K562 (cell line): Measurements from ENCODE around the gene FADS1. TPM values are rescaled to one million over a fixed set of nuclear protein-coding genes. Genes with fewer than 3 reads are reported as not detected.
A peak's percentile ranks its signal among the peaks of the same experiment; 100 is the strongest.

Source experiments
- ATF7 ChIP-seq: fragments of 450-650 bp; IDR thresholded peaks from 2 replicates; pipeline ENCODE4 v1.7.1; 2014; ENCODE audit warnings: mild to moderate bottlenecking, moderate library complexity
- BACH1 ChIP-seq: fragments of 200-800 bp; sonication (Bioruptor generic); IDR thresholded peaks from 2 replicates; pipeline ENCODE4 v1.6.1; 2016; ENCODE audit warnings: missing genetic modification characterization, missing compliant biosample characterization
- CBX2 ChIP-seq: fragments of 200-600 bp; sonication (generic); IDR thresholded peaks from one replicate; pipeline ENCODE4 v1.6.1; 2012; ENCODE audit warnings: mild to moderate bottlenecking, low read length, inconsistent platforms; ENCODE audit not compliant: insufficient read depth, poor library complexity, severe bottlenecking
- DACH1 ChIP-seq: fragments of 450-650 bp; IDR thresholded peaks from 2 replicates; pipeline ENCODE4 v1.6.1; 2018; ENCODE audit not compliant: partially characterized antibody
- MEF2A ChIP-seq: IDR thresholded peaks from 2 replicates; pipeline ENCODE4 v1.6.1; 2011; ENCODE audit warnings: low read depth, mild to moderate bottlenecking, low read length, moderate library complexity; ENCODE audit not compliant: control insufficient read depth
- PML ChIP-seq: IDR thresholded peaks from 2 replicates; pipeline ENCODE4 v1.6.1; 2012; ENCODE audit warnings: low read length, inconsistent platforms
- ZBTB8A ChIP-seq: fragments of 450-650 bp; IDR thresholded peaks from 2 replicates; pipeline ENCODE4 v1.6.1; 2018; ENCODE audit warnings: mild to moderate bottlenecking, moderate library complexity; ENCODE audit not compliant: partially characterized antibody
- ZFX ChIP-seq: sonication (generic); formaldehyde crosslinking; IDR thresholded peaks from 2 replicates; pipeline ENCODE4 v1.8.0; 2022; ENCODE audit warnings: mild to moderate bottlenecking, missing genetic modification reagents, moderate library complexity
- ZKSCAN8 ChIP-seq: fragments of 200-800 bp; sonication (Bioruptor generic); IDR thresholded peaks from 2 replicates; pipeline ENCODE4 v1.6.1; 2016; ENCODE audit warnings: missing genetic modification characterization, missing compliant biosample characterization
- ZNF134 ChIP-seq: fragments of 250-450 bp; sonication (Bioruptor Pico); conservative IDR thresholded peaks from 2 replicates; pipeline ENCODE4 v1.4.0; 2020
- ZNF75A ChIP-seq: fragments of 450-650 bp; formaldehyde crosslinking; IDR thresholded peaks from 2 replicates; pipeline ENCODE4 v1.4.0; 2020; ENCODE audit warnings: mild to moderate bottlenecking
- polyA plus RNA-seq, 8 experiments: library from polyadenylated mRNA; depleted of rRNA in 4 of 8; stranded (reverse) in 5 of 8; unstranded in 3 of 8; fragments of >200 nt; fragmentation: Nextera tagmentation in 2 of 8; fragmentation: Illumina TruSeq in 1 of 8; extraction: Ambion mirVana in 2 of 8; extraction: Trizol in 1 of 8; gene quantifications; 2 replicates each; pipeline versions ENCODE4 v1.2.1 to v1.2.3, GENCODE V29; 2011 to 2014; ENCODE audit warnings: inconsistent platforms in 1 of 8, missing spikeins in 1 of 8
- total RNA-seq, 7 experiments: library from RNA; depleted of rRNA in 6 of 7; stranded (reverse); fragments of >200 nt in 6 of 7; fragmentation: Illumina TruSeq in 2 of 7; extraction: Trizol in 2 of 7; gene quantifications; 2 replicates each; pipeline versions ENCODE4 v1.2.1 to v1.2.3, GENCODE V29; 2011 to 2021; ENCODE audit warnings: low replicate concordance in 1 of 7
- TF ChIP-seq, protein P1 (sequence below): fragments of 450-650 bp; formaldehyde crosslinking; IDR thresholded peaks from 2 replicates; pipeline ENCODE4 v1.4.0; 2020; ENCODE audit warnings: mild to moderate bottlenecking, moderate library complexity
- TF ChIP-seq, protein P2 (sequence below): sonication (generic); formaldehyde crosslinking; IDR thresholded peaks from 2 replicates; pipeline ENCODE4 v1.8.1; 2023; ENCODE audit warnings: mild to moderate bottlenecking, missing genetic modification reagents
- TF ChIP-seq, protein P3 (sequence below): fragments of 250-450 bp; sonication (Bioruptor Pico); IDR thresholded peaks from 2 replicates; pipeline ENCODE4 v1.4.0; 2020
- TF ChIP-seq, protein P4 (sequence below), 2 experiments: fragments of 450-650 bp in 1 of 2; sonication (generic) in 1 of 2; formaldehyde crosslinking in 1 of 2; IDR thresholded peaks in 1 of 2; conservative IDR thresholded peaks in 1 of 2; 2 replicates each; pipeline versions ENCODE4 v1.6.1 to v1.8.1; 2016 to 2023; ENCODE audit warnings: mild to moderate bottlenecking in 2 of 2, moderate library complexity in 2 of 2, inconsistent platforms in 1 of 2, missing genetic modification reagents in 1 of 2

FADS1 gene
- total and polyA plus RNA-seq, 9 of the 15 experiments (the other 6 are each of a cell fraction or from before 2014, with no cell fraction given) = 110 to 864 (median 364) TPM

DNA sequence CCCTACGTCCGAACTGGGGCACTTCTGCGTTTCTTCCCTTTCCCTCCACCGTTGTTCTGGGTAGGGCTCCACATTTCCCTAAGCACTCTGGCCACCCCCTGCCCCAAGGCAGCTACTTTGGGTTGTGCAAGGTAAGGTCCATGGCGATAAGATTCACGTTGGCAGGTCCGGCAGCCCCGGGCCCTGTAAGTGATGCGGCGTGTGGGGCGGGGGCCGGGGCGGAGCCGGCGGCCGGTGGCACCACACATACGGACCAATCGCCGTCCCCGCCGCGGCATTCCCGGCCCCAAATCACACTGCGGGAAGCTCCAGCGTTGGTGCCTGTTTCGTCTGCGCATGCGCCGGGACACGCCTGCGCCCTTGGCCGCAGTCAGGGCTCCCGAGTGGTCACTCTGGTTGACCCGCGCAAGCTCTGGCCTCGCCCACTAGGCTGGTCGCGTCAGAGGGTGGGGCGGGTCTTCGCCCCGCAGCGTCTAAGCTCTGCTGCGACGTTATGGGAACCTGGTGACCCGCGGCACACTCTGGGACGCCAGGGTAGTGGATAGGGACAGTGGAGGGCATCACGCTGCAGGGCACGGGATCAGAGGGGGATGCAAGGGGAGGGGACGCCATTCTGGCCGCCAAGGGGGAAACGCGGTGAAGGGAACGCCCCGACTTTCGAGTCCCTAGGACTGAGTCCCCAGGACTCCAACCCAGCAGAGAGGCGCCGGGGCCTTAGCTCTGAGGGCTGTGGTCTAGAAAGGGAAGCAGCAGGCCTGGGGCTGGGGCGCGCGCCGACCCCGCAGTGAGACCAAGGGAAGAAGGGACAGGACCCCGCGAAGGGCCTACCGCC lies 1.6 kb downstream of the FADS1 start (continued):
- TF ChIP-seq, protein P1, sequence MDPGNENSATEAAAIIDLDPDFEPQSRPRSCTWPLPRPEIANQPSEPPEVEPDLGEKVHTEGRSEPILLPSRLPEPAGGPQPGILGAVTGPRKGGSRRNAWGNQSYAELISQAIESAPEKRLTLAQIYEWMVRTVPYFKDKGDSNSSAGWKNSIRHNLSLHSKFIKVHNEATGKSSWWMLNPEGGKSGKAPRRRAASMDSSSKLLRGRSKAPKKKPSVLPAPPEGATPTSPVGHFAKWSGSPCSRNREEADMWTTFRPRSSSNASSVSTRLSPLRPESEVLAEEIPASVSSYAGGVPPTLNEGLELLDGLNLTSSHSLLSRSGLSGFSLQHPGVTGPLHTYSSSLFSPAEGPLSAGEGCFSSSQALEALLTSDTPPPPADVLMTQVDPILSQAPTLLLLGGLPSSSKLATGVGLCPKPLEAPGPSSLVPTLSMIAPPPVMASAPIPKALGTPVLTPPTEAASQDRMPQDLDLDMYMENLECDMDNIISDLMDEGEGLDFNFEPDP (CRISPR knock-in tag) = peak; percentile 32; the same call in 1 of the 2 replicates
- TF ChIP-seq CBX2 (no peak), ZNF134 (CRISPR knock-in tag) (peak; percentile 56; the same call in 1 of the 2 replicates), ZBTB8A (no peak), DACH1 (no peak), MEF2A (no peak), ZFX (0 out of 2 replicates have a peak, but pooled peaks have one; percentile 87), ZKSCAN8 (no peak; the same call in 1 of the 2 replicates), BACH1 (tag) (no peak), ATF7 (peak; percentile 85), ZNF75A (CRISPR knock-in tag) (0 out of 2 replicates have a peak, but pooled peaks have one; percentile 37), PML (peak; percentile 80)
- TF ChIP-seq, protein P2, sequence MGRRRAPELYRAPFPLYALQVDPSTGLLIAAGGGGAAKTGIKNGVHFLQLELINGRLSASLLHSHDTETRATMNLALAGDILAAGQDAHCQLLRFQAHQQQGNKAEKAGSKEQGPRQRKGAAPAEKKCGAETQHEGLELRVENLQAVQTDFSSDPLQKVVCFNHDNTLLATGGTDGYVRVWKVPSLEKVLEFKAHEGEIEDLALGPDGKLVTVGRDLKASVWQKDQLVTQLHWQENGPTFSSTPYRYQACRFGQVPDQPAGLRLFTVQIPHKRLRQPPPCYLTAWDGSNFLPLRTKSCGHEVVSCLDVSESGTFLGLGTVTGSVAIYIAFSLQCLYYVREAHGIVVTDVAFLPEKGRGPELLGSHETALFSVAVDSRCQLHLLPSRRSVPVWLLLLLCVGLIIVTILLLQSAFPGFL (CRISPR knock-in tag) = no peak
- TF ChIP-seq, protein P3, sequence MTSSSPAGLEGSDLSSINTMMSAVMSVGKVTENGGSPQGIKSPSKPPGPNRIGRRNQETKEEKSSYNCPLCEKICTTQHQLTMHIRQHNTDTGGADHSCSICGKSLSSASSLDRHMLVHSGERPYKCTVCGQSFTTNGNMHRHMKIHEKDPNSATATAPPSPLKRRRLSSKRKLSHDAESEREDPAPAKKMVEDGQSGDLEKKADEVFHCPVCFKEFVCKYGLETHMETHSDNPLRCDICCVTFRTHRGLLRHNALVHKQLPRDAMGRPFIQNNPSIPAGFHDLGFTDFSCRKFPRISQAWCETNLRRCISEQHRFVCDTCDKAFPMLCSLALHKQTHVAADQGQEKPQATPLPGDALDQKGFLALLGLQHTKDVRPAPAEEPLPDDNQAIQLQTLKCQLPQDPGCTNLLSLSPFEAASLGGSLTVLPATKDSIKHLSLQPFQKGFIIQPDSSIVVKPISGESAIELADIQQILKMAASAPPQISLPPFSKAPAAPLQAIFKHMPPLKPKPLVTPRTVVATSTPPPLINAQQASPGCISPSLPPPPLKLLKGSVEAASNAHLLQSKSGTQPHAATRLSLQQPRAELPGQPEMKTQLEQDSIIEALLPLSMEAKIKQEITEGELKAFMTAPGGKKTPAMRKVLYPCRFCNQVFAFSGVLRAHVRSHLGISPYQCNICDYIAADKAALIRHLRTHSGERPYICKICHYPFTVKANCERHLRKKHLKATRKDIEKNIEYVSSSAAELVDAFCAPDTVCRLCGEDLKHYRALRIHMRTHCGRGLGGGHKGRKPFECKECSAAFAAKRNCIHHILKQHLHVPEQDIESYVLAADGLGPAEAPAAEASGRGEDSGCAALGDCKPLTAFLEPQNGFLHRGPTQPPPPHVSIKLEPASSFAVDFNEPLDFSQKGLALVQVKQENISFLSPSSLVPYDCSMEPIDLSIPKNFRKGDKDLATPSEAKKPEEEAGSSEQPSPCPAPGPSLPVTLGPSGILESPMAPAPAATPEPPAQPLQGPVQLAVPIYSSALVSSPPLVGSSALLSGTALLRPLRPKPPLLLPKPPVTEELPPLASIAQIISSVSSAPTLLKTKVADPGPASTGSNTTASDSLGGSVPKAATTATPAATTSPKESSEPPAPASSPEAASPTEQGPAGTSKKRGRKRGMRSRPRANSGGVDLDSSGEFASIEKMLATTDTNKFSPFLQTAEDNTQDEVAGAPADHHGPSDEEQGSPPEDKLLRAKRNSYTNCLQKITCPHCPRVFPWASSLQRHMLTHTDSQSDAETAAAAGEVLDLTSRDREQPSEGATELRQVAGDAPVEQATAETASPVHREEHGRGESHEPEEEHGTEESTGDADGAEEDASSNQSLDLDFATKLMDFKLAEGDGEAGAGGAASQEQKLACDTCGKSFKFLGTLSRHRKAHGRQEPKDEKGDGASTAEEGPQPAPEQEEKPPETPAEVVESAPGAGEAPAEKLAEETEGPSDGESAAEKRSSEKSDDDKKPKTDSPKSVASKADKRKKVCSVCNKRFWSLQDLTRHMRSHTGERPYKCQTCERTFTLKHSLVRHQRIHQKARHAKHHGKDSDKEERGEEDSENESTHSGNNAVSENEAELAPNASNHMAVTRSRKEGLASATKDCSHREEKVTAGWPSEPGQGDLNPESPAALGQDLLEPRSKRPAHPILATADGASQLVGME = no peak
- TF ChIP-seq, protein P4, sequence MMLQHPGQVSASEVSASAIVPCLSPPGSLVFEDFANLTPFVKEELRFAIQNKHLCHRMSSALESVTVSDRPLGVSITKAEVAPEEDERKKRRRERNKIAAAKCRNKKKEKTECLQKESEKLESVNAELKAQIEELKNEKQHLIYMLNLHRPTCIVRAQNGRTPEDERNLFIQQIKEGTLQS (IDR thresholded peaks at IDR 0.05) = no peak
- TF ChIP-seq, protein P4 (CRISPR knock-in tag; conservative IDR thresholded peaks at IDR 0.05) = 0 out of 2 replicates have a peak, but pooled peaks have one; percentile 41
